Esophagus muscularis mucosa (tissue), 3 donors: ENCODE results near the gene CCDC126.

Source experiments
- CTCF ChIP-seq, 3 experiments: fragments of 200-600 bp in 2 of 3; fragments of 450-650 bp in 1 of 3; sonication (generic) in 2 of 3; IDR thresholded peaks; one replicate each; pipeline ENCODE4 v1.5.1; 2017 to 2019; ENCODE audit warnings: antibody characterized with exemption in 3 of 3, mild to moderate bottlenecking in 2 of 3, moderate library complexity in 1 of 3
- POLR2A ChIP-seq: fragments of 450-650 bp; IDR thresholded peaks from one replicate; pipeline ENCODE4 v1.6.1; 2017; ENCODE audit warnings: antibody characterized with exemption, moderate library complexity, mild to moderate bottlenecking, low read depth

DNA sequence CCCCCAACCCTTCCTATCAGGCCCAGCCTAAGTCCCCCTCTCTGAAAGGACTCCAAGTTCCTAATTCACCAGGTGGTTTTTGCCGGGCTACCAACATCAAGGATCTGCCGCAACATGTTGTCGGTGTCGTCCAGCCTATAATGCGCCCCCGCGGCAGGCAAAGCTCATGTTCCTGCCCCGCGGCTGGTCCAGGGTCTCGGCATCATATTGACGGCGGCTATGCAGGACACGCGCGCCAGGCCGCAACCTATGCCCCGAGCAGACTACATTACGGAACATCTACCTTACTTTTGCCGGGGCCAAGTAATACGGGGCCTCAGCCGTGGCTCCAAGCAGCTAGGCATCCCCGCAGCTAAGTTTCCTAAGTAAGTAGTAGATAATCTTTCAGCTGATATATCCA, 58.3 kb downstream of the CCDC126 start:
- TF ChIP-seq CTCF (IDR thresholded peaks at IDR 0.05) (no peak), POLR2A (no peak)
